GM10266 (cell line): ENCODE data around the gene DNAAF3.

Experiments
- DNase-seq: peaks from one replicate; pipeline ENCODE4 v3.0.0; 2012; ENCODE audit errors: extremely low spot score
- TF ChIP-seq, protein P1 (sequence below): IDR thresholded peaks from 2 replicates; pipeline ENCODE4 v1.5.1; 2012; ENCODE audit warnings: mild to moderate bottlenecking, low read depth; ENCODE audit not compliant: control insufficient read depth, insufficient read depth; ENCODE audit errors: missing control alignments

DNAAF3 gene

DNA sequence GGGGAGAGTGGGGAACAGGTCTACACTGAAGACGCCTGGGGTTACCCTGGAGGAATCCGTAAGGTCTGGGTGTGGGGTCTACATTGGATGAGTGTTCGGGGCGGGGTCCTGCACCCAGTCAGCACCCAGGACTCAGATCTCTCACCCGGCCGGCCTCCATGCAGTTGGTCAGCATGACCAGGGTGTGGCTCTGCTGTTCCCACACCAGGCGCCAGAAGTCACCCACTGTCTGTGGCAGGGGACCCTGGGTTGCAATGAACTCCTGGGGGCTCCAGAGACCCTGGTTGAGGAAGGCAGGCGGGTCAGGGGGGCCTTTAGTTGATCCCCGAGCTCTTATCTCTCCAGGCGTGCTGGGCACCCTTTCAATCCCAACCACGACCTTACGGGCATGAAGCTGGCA lies 19.7 kb upstream of the DNAAF3 start:
- DNase-seq, result no peak
- TF ChIP-seq, protein P1, sequence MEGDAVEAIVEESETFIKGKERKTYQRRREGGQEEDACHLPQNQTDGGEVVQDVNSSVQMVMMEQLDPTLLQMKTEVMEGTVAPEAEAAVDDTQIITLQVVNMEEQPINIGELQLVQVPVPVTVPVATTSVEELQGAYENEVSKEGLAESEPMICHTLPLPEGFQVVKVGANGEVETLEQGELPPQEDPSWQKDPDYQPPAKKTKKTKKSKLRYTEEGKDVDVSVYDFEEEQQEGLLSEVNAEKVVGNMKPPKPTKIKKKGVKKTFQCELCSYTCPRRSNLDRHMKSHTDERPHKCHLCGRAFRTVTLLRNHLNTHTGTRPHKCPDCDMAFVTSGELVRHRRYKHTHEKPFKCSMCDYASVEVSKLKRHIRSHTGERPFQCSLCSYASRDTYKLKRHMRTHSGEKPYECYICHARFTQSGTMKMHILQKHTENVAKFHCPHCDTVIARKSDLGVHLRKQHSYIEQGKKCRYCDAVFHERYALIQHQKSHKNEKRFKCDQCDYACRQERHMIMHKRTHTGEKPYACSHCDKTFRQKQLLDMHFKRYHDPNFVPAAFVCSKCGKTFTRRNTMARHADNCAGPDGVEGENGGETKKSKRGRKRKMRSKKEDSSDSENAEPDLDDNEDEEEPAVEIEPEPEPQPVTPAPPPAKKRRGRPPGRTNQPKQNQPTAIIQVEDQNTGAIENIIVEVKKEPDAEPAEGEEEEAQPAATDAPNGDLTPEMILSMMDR, result no peak

DNA sequence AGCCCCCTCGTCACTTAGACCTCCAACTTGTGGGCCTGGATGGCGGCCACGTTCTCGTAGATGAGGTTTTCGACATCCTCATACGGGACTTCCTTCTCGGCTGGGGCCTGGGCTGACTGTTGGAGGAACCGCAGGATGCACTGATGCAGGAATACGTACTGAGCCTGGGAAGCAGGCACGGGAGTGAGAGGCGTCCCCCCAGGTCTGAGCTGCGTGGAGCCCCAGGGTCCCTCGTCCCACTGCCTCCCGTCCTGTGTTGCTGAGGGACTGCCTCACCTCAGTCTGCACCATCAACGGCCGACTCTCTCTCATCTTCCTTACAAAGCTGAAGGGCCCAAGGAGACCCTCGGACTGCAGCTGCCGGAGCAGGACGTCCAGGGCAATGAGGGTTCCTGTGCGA lies 15.3 kb upstream of the DNAAF3 start:
- DNase-seq, result no peak
- TF ChIP-seq, protein P1, result no peak

DNA sequence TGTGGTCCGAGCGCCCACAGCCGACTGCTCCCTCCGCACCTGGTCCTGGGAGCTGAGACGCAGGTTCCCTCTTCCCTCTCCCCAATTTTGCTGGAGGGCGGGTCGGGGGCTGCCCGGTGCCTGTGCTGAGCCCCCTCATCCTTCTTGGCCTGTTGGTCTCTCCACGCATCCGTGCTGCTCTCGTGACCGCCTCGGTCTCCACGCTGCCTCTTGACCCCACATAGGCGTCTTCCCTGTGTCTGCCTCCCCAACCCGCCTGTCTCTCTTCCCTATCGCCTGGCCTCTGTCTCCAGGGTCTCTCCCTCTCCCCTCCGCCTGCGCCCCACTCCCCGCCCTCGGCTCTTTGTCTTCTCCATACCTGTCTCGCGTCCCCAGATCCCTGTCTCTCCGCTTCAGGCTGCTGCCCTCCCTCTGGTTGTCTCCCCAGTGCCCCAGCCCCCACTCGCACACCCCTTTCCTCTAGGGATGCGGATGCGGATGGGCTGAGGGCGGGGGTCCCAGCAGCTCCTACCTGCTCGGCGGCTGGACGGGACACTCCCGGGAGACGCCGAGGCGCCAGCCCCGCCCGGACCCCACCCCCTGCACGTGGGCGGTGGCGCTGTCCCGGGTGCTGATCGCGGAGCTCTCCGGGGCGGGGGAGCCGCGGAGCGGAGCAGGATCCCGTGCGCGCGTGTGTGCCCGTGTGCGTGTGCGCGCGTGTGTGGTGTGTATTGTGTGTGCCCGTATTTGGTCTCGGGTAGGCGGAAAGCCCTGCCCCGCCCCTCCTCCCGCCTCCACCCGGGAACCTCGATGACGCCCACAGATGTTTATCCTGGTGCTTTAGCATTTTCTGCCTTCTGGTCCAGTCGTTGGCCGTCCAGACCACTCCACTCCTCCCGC lies 13.4 kb upstream of the DNAAF3 start, which contains the start of gene SYT5:
TSS of gene SYT5 (minus strand) at position 684 of the 879 bp plus-strand sequence. CDS start 1,248 bp downstream, outside the sequence.
- DNase-seq, result peak; percentile 87
- TF ChIP-seq, protein P1, result no peak

DNA sequence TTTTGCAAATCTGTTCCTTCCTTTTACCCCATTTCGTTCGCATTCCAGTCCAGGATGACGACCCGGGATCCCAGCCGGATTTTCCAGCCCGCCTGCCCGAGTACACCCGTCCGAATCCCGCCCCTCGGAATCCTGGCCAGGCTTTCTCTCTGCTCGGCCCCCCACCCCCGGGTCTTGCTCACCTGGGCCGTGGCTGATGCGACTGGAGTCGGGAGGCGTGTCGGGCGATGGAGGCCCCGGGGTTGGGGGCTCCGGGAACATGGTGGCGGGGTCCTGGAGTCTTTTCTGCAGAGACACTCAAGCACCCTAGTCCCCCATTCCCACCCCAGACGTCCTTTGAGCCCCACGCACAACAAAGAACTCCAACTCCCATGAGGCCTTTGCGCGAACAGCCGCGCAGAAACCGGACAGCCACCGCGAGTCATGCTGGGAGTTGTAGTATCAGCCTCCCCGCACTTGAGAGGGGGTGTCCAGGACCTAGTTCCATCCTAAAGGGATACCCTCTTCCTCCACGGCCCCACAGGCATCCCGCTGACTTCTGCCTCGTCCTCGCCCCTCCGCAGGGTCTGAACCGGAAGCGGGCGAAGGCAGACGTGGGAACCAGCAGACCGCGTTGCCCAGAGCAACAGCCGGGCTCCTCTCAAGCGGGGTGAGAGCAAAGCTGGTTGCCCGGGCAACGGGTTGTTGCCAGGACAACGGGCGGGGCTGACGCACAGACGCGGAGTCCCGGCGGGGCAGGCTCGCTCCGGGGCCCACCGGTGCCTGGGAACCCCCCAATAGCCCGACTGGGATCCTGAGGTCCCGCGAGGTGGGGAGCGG lies 12.6 kb upstream of the DNAAF3 start:
- TF ChIP-seq, protein P1, result no peak
- DNase-seq, result peak; percentile 98

DNA sequence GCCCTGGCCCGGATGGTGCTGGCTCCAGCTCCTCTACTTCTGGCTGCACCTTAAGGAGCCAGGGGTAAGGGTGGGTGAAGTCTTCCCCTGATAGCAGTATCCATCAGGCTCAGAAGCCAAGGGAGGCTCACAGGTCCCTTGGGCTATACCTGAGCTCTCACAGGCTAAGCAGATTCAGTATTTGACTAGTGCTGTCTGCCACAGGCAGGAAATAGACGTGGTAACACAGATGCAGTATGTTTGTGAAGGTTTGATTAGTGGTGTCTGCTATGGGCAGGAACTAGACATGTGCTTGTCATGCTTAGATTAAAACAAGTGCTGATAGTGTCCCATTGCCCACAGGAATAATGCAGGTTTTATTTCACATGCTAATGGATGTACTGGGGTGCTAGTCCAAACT lies 9.7 kb upstream of the DNAAF3 start:
- DNase-seq, result peak; percentile 39
- TF ChIP-seq, protein P1, result no peak

DNA sequence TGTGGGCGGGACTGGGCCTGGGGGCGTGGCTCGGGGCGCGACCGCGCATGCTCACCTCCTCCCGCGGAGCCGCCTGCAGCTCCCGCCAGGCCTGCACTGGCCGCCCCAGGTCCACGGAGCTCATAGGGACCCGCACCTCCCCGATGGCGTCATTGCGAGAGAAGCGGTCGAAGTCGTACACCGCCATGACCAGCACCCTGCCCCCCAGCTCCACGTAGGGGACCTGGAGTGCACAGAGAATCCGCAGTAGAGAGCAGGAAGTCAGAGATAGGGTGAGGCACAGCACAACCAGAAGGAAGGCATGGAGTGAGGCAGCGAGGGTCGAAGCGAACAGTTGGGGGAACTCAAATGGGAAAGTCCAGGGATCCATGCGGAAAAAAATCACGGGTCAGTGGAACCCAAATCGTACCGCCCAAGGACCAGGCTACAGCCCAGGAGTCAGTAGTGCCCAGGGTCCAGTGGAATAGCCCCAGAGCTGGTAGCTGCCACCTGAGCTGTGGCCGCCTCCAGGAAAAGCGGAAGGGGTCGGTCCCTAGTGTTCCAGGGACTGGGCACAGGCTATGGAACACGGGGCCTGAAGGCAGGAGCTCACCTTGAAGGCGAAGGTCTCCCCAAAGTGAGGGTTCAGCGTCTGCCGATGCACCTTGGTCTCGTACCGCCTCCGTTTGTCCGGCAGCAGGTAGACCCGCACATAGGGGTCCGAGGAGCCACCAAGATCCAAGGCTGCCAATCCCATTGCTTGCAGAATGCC lies 8.9 kb upstream of the DNAAF3 start:
- peak; percentile 22 for DNase-seq
- TF ChIP-seq, protein P1, result no peak
